Measurements from ENCODE around the gene GUCD1.
A peak's percentile ranks its signal among the peaks of the same experiment; 100 is the strongest.

The GUCD1 gene

GRCh38 chr22:24589518-24590030 lies 34.6 kb upstream of the GUCD1 start:
- DNase-seq, result no peak

GRCh38 chr22:24588757-24589481 lies 34.0 kb upstream of the GUCD1 start:
- DNase-seq, result no peak

- DNase-seq, result no peak
These were observed 33.4 kb upstream of the GUCD1 start for GRCh38 chr22:24588381-24588756.

GRCh38 chr22:24587948-24588347 lies 33.0 kb upstream of the GUCD1 start:
- DNase-seq, result no peak

- DNase-seq, result no peak
These were observed 32.3 kb upstream of the GUCD1 start for GRCh38 chr22:24587251-24587650.

- DNase-seq, result no peak
These were observed 31.1 kb upstream of the GUCD1 start for GRCh38 chr22:24585927-24586546.

GRCh38 chr22:24585461-24585860 lies 30.5 kb upstream of the GUCD1 start:
- no peak for DNase-seq

- DNase-seq, result no peak
These were observed 30.0 kb upstream of the GUCD1 start for GRCh38 chr22:24584871-24585411.

GRCh38 chr22:24584166-24584790 lies 29.3 kb upstream of the GUCD1 start:
- no peak for DNase-seq

GRCh38 chr22:24583221-24584165 lies 28.6 kb upstream of the GUCD1 start:
- DNase-seq, result peak; percentile 14

- no peak for DNase-seq
These were observed 27.3 kb upstream of the GUCD1 start for GRCh38 chr22:24582056-24582814.

- peak; percentile 64 for DNase-seq
These were observed 25.3 kb upstream of the GUCD1 start for GRCh38 chr22:24580276-24580675.

GRCh38 chr22:24579258-24579601 lies 24.3 kb upstream of the GUCD1 start:
- no peak for DNase-seq

GRCh38 chr22:24578355-24579257 lies 23.7 kb upstream of the GUCD1 start:
- no peak for DNase-seq

GRCh38 chr22:24576778-24577177 lies 21.8 kb upstream of the GUCD1 start:
- no peak for DNase-seq

- no peak for DNase-seq
These were observed 16.3 kb upstream of the GUCD1 start for GRCh38 chr22:24571266-24571665.

- no peak for DNase-seq
These were observed 12.7 kb upstream of the GUCD1 start for GRCh38 chr22:24567668-24568067.

GRCh38 chr22:24566899-24567511 lies 12.1 kb upstream of the GUCD1 start:
- DNase-seq, result no peak

GRCh38 chr22:24565077-24565476 lies 10.1 kb upstream of the GUCD1 start:
- DNase-seq, result no peak

- DNase-seq, result no peak
These were observed 9.6 kb upstream of the GUCD1 start for GRCh38 chr22:24564376-24565058.

Data from fibroblast of skin of right biceps (primary cell).